C4-2B (cell line): ENCODE data around the gene RRM1.
"Not testable (repeated sequence)": the region's sequence is repeated elsewhere in the genome, so short reads cannot be mapped to it uniquely, and the experiment has no call there.

Source experiments
- H3K27ac ChIP-seq: fragments of 450-650 bp; 2 replicates; pipeline ENCODE4 v1.5.1; 2017
- CTCF ChIP-seq: fragments of 450-650 bp; conservative IDR thresholded peaks from 2 replicates; pipeline ENCODE4 v1.5.1; 2017; ENCODE audit warnings: mild to moderate bottlenecking
- ZFX ChIP-seq: fragments of 450-650 bp; IDR thresholded peaks from 2 replicates; pipeline ENCODE4 v1.6.1; 2017

The RRM1 gene

GRCh38 chr11:4140067-4140636 lies 45.6 kb downstream of the RRM1 start:
- H3K27ac ChIP-seq: no peak overlapping the region
- no peak for TF ChIP-seq ZFX

- TF ChIP-seq ZFX (no peak), CTCF (no peak)
- H3K27ac ChIP-seq: no peak overlapping the region
These were observed 51.6 kb downstream of the RRM1 start for GRCh38 chr11:4146070-4146771.

GRCh38 chr11:4146772-4147098 lies 52.1 kb downstream of the RRM1 start:
- H3K27ac ChIP-seq: no peak overlapping the region
- TF ChIP-seq ZFX (no peak), CTCF (no peak)

DNA sequence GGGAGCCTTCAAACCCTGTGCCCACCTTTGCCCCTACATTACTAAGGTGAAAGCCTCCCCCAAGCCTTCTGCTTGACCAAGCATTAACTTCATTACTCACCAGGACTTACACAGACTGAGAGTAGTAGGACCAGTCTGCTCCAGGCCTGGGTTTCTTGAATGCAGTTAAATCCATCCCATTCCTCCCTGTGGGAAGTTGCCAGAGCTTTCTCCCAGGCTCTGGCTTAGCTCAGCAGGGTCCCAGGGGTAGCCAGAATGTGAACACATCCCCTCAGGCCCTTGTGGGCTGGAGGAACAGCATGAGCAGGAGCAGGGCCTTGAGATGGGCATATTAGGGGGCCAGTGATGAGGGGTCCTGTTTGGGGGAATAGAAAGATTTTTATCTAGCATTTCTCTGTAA lies 59.9 kb downstream of the RRM1 start:
- TF ChIP-seq CTCF (no peak), ZFX (no peak)
- no peak overlapping the region for H3K27ac ChIP-seq

- TF ChIP-seq ZFX (no peak), CTCF (no peak)
- H3K27ac ChIP-seq: no peak overlapping the region
These were observed 62.0 kb downstream of the RRM1 start for GRCh38 chr11:4156571-4156970.

DNA sequence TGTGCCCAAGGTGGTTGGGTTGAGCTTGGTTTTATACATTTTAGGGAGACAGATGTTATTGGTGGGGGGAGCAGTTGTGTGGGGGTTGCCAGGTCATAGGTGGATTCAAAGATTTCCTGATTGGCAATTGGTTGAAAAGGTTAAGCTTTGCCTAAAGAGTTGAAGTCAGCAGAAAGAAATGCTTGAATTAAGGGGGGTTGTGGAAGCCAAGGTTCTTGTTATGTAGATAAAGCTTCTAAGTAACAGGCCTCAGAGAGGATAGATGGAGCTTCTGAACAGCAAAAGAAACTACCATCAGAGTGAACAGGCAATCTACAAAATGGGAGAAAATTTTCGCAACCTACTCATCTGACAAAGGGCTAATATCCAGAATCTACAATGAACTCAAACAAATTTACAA lies 64.2 kb downstream of the RRM1 start:
- H3K27ac ChIP-seq: not testable (repeated sequence)

GRCh38 chr11:4161305-4161704 lies 66.7 kb downstream of the RRM1 start:
- H3K27ac ChIP-seq: no peak overlapping the region
- TF ChIP-seq CTCF (no peak), ZFX (no peak)

- H3K27ac ChIP-seq: no peak overlapping the region
- TF ChIP-seq CTCF (no peak), ZFX (no peak)
These were observed 70.4 kb downstream of the RRM1 start for GRCh38 chr11:4164884-4165590.
